K562 (cell line): ENCODE measurements around the gene ADAMTS10. TPM values are rescaled to one million over a fixed set of nuclear protein-coding genes. Genes with fewer than 3 reads are reported as not detected.

Experiments
- CTCF ChIP-seq, 3 experiments: IDR thresholded peaks in 2 of 3; conservative IDR thresholded peaks in 1 of 3; 2 replicates each; pipeline ENCODE4 v1.5.1; 2011 to 2012; ENCODE audit warnings: low read length in 3 of 3, mild to moderate bottlenecking in 3 of 3, control low read depth in 2 of 3, improper control_type of control experiment in 1 of 3, inconsistent platforms in 1 of 3, low read depth in 1 of 3, mixed read lengths in 1 of 3, moderate library complexity in 1 of 3; ENCODE audit not compliant: insufficient read depth in 2 of 3
- E2F8 ChIP-seq: fragments of 450-650 bp; IDR thresholded peaks from 2 replicates; pipeline ENCODE4 v1.7.1; 2018; ENCODE audit warnings: mild to moderate bottlenecking, low read depth; ENCODE audit not compliant: partially characterized antibody
- FOXO4 ChIP-seq: fragments of 450-650 bp; formaldehyde crosslinking; IDR thresholded peaks from 2 replicates; pipeline ENCODE4 v1.4.0; 2020; ENCODE audit warnings: mild to moderate bottlenecking, moderate library complexity
- HES1 ChIP-seq: fragments of 450-650 bp; IDR thresholded peaks from 2 replicates; pipeline ENCODE4 v1.6.1; 2016; ENCODE audit warnings: low read depth, mild to moderate bottlenecking, moderate library complexity
- MEF2D ChIP-seq: conservative IDR thresholded peaks from 2 replicates; pipeline ENCODE4 v1.6.1; 2016; ENCODE audit warnings: low read depth, missing genetic modification characterization, missing compliant biosample characterization
- PHF21A ChIP-seq: fragments of 450-650 bp; IDR thresholded peaks from 2 replicates; pipeline ENCODE4 v1.6.1; 2017; ENCODE audit warnings: low read depth, borderline replicate concordance
- POU5F1 ChIP-seq: fragments of 150-350 bp; IDR thresholded peaks from 2 replicates; pipeline ENCODE4 v1.6.1; 2014; ENCODE audit warnings: borderline replicate concordance, low read length, low read depth, mild to moderate bottlenecking; ENCODE audit not compliant: partially characterized antibody
- PRPF4 ChIP-seq: fragments of 200-400 bp; formaldehyde crosslinking; IDR thresholded peaks from one replicate; pipeline ENCODE4 v1.6.1; 2017; ENCODE audit warnings: low read length, low read depth, mild to moderate bottlenecking; ENCODE audit not compliant: insufficient read depth, poor library complexity, severe bottlenecking
- RAD21 ChIP-seq, 2 experiments: fragments of 250-450 bp in 1 of 2; fragments of 450-650 bp in 1 of 2; sonication (Bioruptor Pico) in 1 of 2; formaldehyde crosslinking in 1 of 2; IDR thresholded peaks in 1 of 2; conservative IDR thresholded peaks in 1 of 2; 2 replicates each; pipeline versions ENCODE4 v1.4.0 to v1.8.0; 2020 to 2022; ENCODE audit warnings: mild to moderate bottlenecking in 2 of 2, moderate library complexity in 1 of 2
- RBM22 ChIP-seq: fragments of 200-400 bp; formaldehyde crosslinking; IDR thresholded peaks from 2 replicates; pipeline ENCODE4 v1.6.1; 2018; ENCODE audit warnings: low read length, low read depth; ENCODE audit not compliant: poor library complexity, severe bottlenecking
- RBM25 ChIP-seq: fragments of 200-400 bp; formaldehyde crosslinking; IDR thresholded peaks from 2 replicates; pipeline ENCODE4 v1.6.1; 2018; ENCODE audit warnings: low read length, low read depth, moderate library complexity; ENCODE audit not compliant: severe bottlenecking
- SAP30 ChIP-seq: fragments of 200-600 bp; sonication (generic); IDR thresholded peaks from 2 replicates; pipeline ENCODE4 v1.6.1; 2012; ENCODE audit warnings: borderline replicate concordance, low read depth, mild to moderate bottlenecking, moderate library complexity, low read length, control low read depth, inconsistent platforms; ENCODE audit not compliant: insufficient read depth, poor library complexity, severe bottlenecking
- SOX6 ChIP-seq: fragments of 450-650 bp; IDR thresholded peaks from 2 replicates; pipeline ENCODE4 v1.6.1; 2014; ENCODE audit warnings: mild to moderate bottlenecking
- SREBF1 ChIP-seq: fragments of 150-350 bp; IDR thresholded peaks from 2 replicates; pipeline ENCODE4 v1.6.1; 2014; ENCODE audit warnings: antibody characterized with exemption, low read depth, low read length, borderline replicate concordance
- SRF ChIP-seq, 2 experiments: fragments of 250-450, 450-650 bp in 1 of 2; sonication (Bioruptor Pico) in 1 of 2; sonication (generic) in 1 of 2; formaldehyde crosslinking; IDR thresholded peaks; 2 replicates each; pipeline versions ENCODE4 v1.5.0 to v1.5.1; 2020 to 2022; ENCODE audit warnings: mild to moderate bottlenecking in 1 of 2, missing genetic modification reagents in 1 of 2
- TBP ChIP-seq: optimal IDR thresholded peaks from 2 replicates; pipeline ENCODE3; 2011; ENCODE audit warnings: low read depth, low read length, improper control_type of control experiment
- ZBTB43 ChIP-seq: sonication (generic); formaldehyde crosslinking; IDR thresholded peaks from 2 replicates; pipeline ENCODE4 v1.8.0; 2023; ENCODE audit warnings: mild to moderate bottlenecking, missing genetic modification reagents
- polyA plus RNA-seq, 8 experiments: library from polyadenylated mRNA; depleted of rRNA in 4 of 8; stranded (reverse) in 5 of 8; unstranded in 3 of 8; fragments of >200 nt; fragmentation: Nextera tagmentation in 2 of 8; fragmentation: Illumina TruSeq in 1 of 8; extraction: Ambion mirVana in 2 of 8; extraction: Trizol in 1 of 8; gene quantifications; 2 replicates each; pipeline versions ENCODE4 v1.2.1 to v1.2.3, GENCODE V29; 2011 to 2014; ENCODE audit warnings: inconsistent platforms in 1 of 8, missing spikeins in 1 of 8
- total RNA-seq, 7 experiments: library from RNA; depleted of rRNA in 6 of 7; stranded (reverse); fragments of >200 nt in 6 of 7; fragmentation: Illumina TruSeq in 2 of 7; extraction: Trizol in 2 of 7; gene quantifications; 2 replicates each; pipeline versions ENCODE4 v1.2.1 to v1.2.3, GENCODE V29; 2011 to 2021; ENCODE audit warnings: low replicate concordance in 1 of 7

The ADAMTS10 gene
- total and polyA plus RNA-seq, 9 of the 15 experiments (the other 6 are each of a cell fraction or from before 2014, with no cell fraction given): 0.33 to 1.8 (median 0.57) TPM; not detected in 4

GRCh38 chr19:8615813-8616596, 5.5 kb upstream of the ADAMTS10 start (continued):
- TF ChIP-seq SREBF1 (no peak), RAD21 (CRISPR knock-in tag; conservative IDR thresholded peaks at IDR 0.05 in 1 of 2, IDR thresholded peaks at IDR 0.05 in 1 of 2) (peak; percentile 64 to 73), MEF2D (tag) (no peak), RBM25 (peak; percentile 7), RBM22 (no peak), CTCF (IDR thresholded peaks at IDR 0.05 in 2 of 3, conservative IDR thresholded peaks at IDR 0.05 in 1 of 3; ENCODE audit: insufficient read depth in 2 of 3, low read depth in 1 of 3, low read length in 3 of 3) (peak; percentile 85 to 94 (median 94)), SOX6 (peak; percentile 56; the same call in 1 of the 2 replicates), POU5F1 (no peak), PRPF4 (no peak), SRF (CRISPR knock-in tag; IDR thresholded peaks at IDR 0.05) (no peak), PHF21A (no peak), TBP (peak; percentile 50), E2F8 (no peak), ZBTB43 (CRISPR knock-in tag) (no peak), FOXO4 (CRISPR knock-in tag) (no peak), HES1 (no peak), SAP30 (no peak)
